Fibroblast of lung (primary cell): Measurements from ENCODE around the gene GHR. TPM values are rescaled to one million over a fixed set of nuclear protein-coding genes. Genes with fewer than 3 reads are reported as not detected.

Source experiments
- DNase-seq, 2 donors: peaks; one replicate each; pipeline versions ENCODE4 v3.0.0 to v3.0.0-alpha.2; 2010; ENCODE audit warnings: low read depth in 2 of 2
- H2AFZ ChIP-seq: 2 replicates; pipeline ENCODE4 v1.5.1; 2012; ENCODE audit warnings: low read length, control low read depth, inconsistent platforms
- H3K27ac ChIP-seq: 2 replicates; pipeline ENCODE4 v1.5.1; 2011; ENCODE audit warnings: low read length, control low read depth; ENCODE audit not compliant: insufficient read depth
- H3K27me3 ChIP-seq: 2 replicates; pipeline ENCODE4 v1.5.1; 2011; ENCODE audit warnings: mild to moderate bottlenecking, low read length; ENCODE audit not compliant: control insufficient read depth, insufficient read depth
- H3K36me3 ChIP-seq: 2 replicates; pipeline ENCODE4 v1.5.1; 2011; ENCODE audit warnings: low read length; ENCODE audit not compliant: control insufficient read depth, insufficient read depth
- H3K4me1 ChIP-seq: 2 replicates; pipeline ENCODE4 v1.5.1; 2011; ENCODE audit warnings: low read length; ENCODE audit not compliant: control insufficient read depth, insufficient read depth; ENCODE audit errors: extremely low read depth
- H3K4me2 ChIP-seq: 2 replicates; pipeline ENCODE4 v1.5.1; 2011; ENCODE audit warnings: low read length, control low read depth; ENCODE audit not compliant: insufficient read depth; ENCODE audit errors: extremely low read depth
- H3K4me3 ChIP-seq, 4 experiments: fragments of 200-600 bp in 1 of 4; sonication (generic) in 1 of 4; replicated peaks in 1 of 4; 2 replicates each; pipeline ENCODE4 v1.5.1; 2011 to 2016; ENCODE audit warnings: low read length in 4 of 4, low read depth in 3 of 4, mild to moderate bottlenecking in 3 of 4, control low read depth in 2 of 4, inconsistent platforms in 1 of 4, mixed read lengths in 1 of 4; ENCODE audit not compliant: insufficient read depth in 1 of 4; ENCODE audit errors: control extremely low read depth in 1 of 4
- H3K79me2 ChIP-seq: 2 replicates; pipeline ENCODE4 v1.5.1; 2012; ENCODE audit warnings: mild to moderate bottlenecking, low read length, inconsistent platforms; ENCODE audit not compliant: control insufficient read depth, insufficient read depth
- H3K9ac ChIP-seq: 2 replicates; pipeline ENCODE4 v1.5.1; 2011; ENCODE audit warnings: mild to moderate bottlenecking, low read length, control low read depth; ENCODE audit not compliant: insufficient read depth
- H3K9me3 ChIP-seq: 2 replicates; pipeline ENCODE4 v1.5.1; 2012; ENCODE audit warnings: low read depth, low read length; ENCODE audit not compliant: control insufficient read depth, insufficient read depth
- H4K20me1 ChIP-seq: 2 replicates; pipeline ENCODE4 v1.5.1; 2011; ENCODE audit warnings: low read length; ENCODE audit not compliant: control insufficient read depth, insufficient read depth; ENCODE audit errors: extremely low read depth
- EZH2 ChIP-seq: IDR thresholded peaks from 2 replicates; pipeline ENCODE4 v1.5.1; 2012; ENCODE audit warnings: low read length, control low read depth, mild to moderate bottlenecking; ENCODE audit errors: missing control alignments
- polyA plus RNA-seq, 2 donors: library from polyadenylated mRNA; depleted of rRNA in 1 of 2; stranded (reverse) in 1 of 2; unstranded in 1 of 2; fragments of >200 nt; gene quantifications; 2 replicates each; pipeline ENCODE4 v1.2.1, GENCODE V29; 2011 to 2012; ENCODE audit warnings: missing spikeins in 1 of 2
- total RNA-seq: library from RNA; depleted of rRNA; stranded (reverse); fragments of >200 nt; gene quantifications from 2 replicates; pipeline ENCODE4 v1.2.1, GENCODE V29; 2014
- TF ChIP-seq, protein P1 (sequence below), 2 donors: IDR thresholded peaks in 1 of 2; conservative IDR thresholded peaks in 1 of 2; 1 replicate in 1 of 2; 2 replicates in 1 of 2; pipeline ENCODE4 v1.5.1; 2011 to 2012; ENCODE audit warnings: low read length in 2 of 2, control low read depth in 1 of 2, inconsistent platforms in 1 of 2, low read depth in 1 of 2, mild to moderate bottlenecking in 1 of 2

Gene GHR
- total and polyA plus RNA-seq, 2 donors (not counting 1 experiment from before 2014, with no cell fraction given), result 2.3 to 2.4 TPM

DNA sequence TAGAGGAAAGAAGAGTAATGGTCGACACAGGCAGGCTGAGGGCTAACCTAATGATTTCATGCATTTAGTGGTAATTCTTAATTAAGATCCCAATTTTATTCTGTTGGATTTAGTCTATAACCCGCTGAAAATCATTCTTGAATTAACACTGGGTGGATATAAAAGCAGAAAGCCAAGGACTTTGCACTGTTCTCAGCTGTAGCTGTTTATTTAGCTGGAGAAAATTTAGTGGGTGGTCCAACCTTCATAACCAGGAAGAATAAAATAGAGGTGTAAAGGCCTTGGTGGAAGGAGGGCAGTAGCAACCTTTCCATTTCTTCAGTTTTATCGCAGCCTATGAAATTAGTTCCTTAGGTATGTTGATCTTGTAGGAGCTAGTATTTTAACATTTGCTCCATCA, 92.3 kb downstream of the GHR start:
- H3K4me3 ChIP-seq, result no peak overlapping the region
- H3K79me2 ChIP-seq, result no peaks in the 10 kb centered on the region
- no peak overlapping the region for H3K4me2 ChIP-seq
- H3K27ac ChIP-seq, result no peak overlapping the region
- no peaks in the 10 kb centered on the region for H3K36me3 ChIP-seq
- no peak for DNase-seq
- H3K9me3 ChIP-seq, result no peaks in the 10 kb centered on the region
- no peak overlapping the region for H2AFZ ChIP-seq
- no peaks in the 10 kb centered on the region for H3K27me3 ChIP-seq
- H4K20me1 ChIP-seq, result no peaks in the 10 kb centered on the region
- H3K4me1 ChIP-seq, result no peaks in the 10 kb centered on the region
- no peak for TF ChIP-seq EZH2
- TF ChIP-seq, protein P1, sequence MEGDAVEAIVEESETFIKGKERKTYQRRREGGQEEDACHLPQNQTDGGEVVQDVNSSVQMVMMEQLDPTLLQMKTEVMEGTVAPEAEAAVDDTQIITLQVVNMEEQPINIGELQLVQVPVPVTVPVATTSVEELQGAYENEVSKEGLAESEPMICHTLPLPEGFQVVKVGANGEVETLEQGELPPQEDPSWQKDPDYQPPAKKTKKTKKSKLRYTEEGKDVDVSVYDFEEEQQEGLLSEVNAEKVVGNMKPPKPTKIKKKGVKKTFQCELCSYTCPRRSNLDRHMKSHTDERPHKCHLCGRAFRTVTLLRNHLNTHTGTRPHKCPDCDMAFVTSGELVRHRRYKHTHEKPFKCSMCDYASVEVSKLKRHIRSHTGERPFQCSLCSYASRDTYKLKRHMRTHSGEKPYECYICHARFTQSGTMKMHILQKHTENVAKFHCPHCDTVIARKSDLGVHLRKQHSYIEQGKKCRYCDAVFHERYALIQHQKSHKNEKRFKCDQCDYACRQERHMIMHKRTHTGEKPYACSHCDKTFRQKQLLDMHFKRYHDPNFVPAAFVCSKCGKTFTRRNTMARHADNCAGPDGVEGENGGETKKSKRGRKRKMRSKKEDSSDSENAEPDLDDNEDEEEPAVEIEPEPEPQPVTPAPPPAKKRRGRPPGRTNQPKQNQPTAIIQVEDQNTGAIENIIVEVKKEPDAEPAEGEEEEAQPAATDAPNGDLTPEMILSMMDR (conservative IDR thresholded peaks at IDR 0.05 in 1 of 2, IDR thresholded peaks at IDR 0.05 in 1 of 2; ENCODE audit: low read depth in 1 of 2, low read length in 2 of 2), result no peak
- no peak overlapping the region for H3K9ac ChIP-seq

DNA sequence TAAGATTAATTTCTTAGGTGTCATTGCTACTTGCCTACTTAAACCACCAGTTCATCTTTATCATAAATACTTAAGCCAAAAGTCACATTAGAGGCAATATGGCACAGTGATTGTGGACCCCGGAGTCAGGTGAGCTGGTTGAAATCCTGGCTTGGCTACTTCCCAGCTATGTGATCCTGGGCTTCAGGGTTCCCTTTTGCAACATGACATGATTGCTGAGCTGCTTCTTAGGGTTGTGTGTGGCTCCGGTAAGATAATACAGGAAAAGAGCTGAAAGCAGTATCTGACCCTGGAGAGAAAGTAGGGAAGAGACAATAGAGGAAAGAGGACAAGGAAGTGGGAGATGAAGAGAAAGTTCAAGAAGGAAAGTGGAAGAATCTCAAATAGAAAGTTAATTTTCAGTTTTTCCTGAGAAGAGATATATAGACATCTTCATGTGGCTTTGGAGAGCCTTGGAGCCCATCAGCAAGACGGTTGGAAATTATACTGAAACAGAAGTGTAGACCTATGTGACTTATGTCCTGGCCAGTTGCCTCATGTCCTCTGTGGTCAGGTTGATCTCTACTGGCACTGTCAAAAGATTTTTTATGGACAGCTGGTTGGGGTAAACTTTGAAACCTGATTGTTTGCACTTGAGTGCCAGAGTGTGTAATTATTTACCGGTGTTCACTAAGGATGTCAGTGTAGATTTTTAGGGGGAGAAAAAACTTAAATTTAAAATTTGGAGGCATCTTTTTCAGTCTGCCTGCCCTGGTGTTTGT, 93.2 kb downstream of the GHR start:
- Histone ChIP-seq H3K9me3 (no peaks in the 10 kb centered on the region), H3K36me3 (no peaks in the 10 kb centered on the region), H3K4me1 (no peaks in the 10 kb centered on the region), H3K27me3 (no peaks in the 10 kb centered on the region), H3K79me2 (no peaks in the 10 kb centered on the region), H4K20me1 (no peaks in the 10 kb centered on the region), H2AFZ (no peak overlapping the region), H3K27ac (no peak overlapping the region), H3K4me2 (no peak overlapping the region), H3K9ac (no peak overlapping the region), H3K4me3 (no peak overlapping the region)
- DNase-seq, result no peak
- TF ChIP-seq, protein P1 (conservative IDR thresholded peaks at IDR 0.05 in 1 of 2, IDR thresholded peaks at IDR 0.05 in 1 of 2; ENCODE audit: low read depth in 1 of 2, low read length in 2 of 2), result no peak
- no peak for TF ChIP-seq EZH2

DNA sequence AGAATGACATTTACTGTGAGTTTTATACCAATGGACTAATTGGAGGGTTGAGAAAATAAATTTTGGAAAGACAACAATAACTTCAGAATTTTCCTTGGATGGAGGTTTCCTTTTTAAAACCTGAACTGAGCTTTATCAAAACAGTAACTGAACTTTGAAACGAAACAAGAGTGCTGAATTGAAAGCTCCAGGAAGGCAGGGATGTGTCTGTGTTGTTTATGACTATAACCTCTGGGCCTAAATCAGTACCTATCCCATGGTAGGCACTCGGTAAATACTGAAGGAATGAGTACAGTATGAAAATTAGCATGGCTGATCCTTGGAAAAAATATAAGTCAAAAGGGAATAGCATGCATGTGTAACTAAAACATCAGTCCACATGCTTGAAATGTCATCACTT, 93.9 kb downstream of the GHR start:
- Histone ChIP-seq H3K27me3 (no peaks in the 10 kb centered on the region), H4K20me1 (no peaks in the 10 kb centered on the region), H3K9me3 (no peaks in the 10 kb centered on the region), H3K79me2 (no peaks in the 10 kb centered on the region), H3K27ac (no peak overlapping the region), H3K36me3 (no peaks in the 10 kb centered on the region), H3K4me2 (no peak overlapping the region), H3K4me1 (no peaks in the 10 kb centered on the region), H2AFZ (no peak overlapping the region), H3K4me3 (no peak overlapping the region), H3K9ac (no peak overlapping the region)
- TF ChIP-seq, protein P1 (conservative IDR thresholded peaks at IDR 0.05 in 1 of 2, IDR thresholded peaks at IDR 0.05 in 1 of 2; ENCODE audit: low read depth in 1 of 2, low read length in 2 of 2), result no peak
- TF ChIP-seq EZH2, result no peak
- no peak for DNase-seq
